Measurements from ENCODE around the gene MAB21L3.
"Not testable (repeated sequence)": the region's sequence is repeated elsewhere in the genome, so short reads cannot be mapped to it uniquely, and the experiment has no call there.

MAB21L3 gene

GRCh38 chr1:116133696-116134475 is 22.7 kb downstream of the MAB21L3 start:
- no peak for DNase-seq (ENCODE audit: low read depth in 1 of 2, low spot score in 1 of 2)

GRCh38 chr1:116134476-116134773 is 23.2 kb downstream of the MAB21L3 start:
- no peak for DNase-seq (ENCODE audit: low read depth in 1 of 2, low spot score in 1 of 2)

DNA sequence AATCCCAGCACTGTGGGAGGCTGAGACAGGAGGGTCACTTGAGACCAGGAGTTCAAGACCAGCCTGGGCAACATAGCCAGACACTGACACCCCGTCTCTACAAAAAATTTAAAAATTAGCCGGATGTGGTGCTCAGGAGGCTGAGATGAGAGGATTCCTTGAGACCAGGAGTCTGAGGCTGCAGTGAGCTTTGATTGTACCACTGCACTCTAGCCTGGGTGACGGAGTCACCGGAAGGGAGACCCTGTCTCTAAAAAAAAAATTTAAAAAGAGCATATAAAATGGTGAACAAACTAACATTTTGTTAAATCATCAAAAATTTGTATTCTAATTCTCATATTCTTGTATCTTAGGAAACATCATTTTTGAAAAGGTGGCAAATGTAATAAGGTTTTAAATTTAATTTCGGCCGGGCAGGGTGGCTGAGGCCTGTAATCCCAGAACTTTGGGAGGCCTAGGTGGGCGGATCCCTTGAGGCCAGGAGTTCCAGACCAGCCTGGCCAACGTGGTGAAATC is 27.1 kb downstream of the MAB21L3 start:
- no peak for DNase-seq (ENCODE audit: low read depth in 1 of 2, low spot score in 1 of 2)

GRCh38 chr1:116139592-116140134 is 28.5 kb downstream of the MAB21L3 start:
- no peak for DNase-seq (ENCODE audit: low read depth in 1 of 2, low spot score in 1 of 2)

DNA sequence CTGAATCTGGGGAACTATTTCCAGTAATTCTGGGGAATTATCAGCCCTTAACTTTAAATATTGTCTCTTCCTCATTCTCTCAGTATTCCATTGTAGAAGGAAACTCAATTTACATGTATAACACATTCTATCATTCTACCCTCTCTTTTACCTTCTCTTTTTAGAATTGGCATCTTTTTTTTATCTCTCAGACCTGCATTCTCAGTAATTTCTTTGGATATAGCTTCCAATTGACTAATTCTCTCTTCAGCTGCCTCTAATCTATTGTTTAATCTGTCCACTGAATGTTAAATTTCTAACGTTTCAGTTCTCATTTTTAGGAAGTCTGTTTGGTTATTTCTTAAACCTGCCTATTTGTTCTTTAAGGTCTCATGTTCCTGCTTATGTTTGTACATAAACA is 33.0 kb downstream of the MAB21L3 start:
- no peak for DNase-seq (ENCODE audit: low read depth in 1 of 2, low spot score in 1 of 2)

DNA sequence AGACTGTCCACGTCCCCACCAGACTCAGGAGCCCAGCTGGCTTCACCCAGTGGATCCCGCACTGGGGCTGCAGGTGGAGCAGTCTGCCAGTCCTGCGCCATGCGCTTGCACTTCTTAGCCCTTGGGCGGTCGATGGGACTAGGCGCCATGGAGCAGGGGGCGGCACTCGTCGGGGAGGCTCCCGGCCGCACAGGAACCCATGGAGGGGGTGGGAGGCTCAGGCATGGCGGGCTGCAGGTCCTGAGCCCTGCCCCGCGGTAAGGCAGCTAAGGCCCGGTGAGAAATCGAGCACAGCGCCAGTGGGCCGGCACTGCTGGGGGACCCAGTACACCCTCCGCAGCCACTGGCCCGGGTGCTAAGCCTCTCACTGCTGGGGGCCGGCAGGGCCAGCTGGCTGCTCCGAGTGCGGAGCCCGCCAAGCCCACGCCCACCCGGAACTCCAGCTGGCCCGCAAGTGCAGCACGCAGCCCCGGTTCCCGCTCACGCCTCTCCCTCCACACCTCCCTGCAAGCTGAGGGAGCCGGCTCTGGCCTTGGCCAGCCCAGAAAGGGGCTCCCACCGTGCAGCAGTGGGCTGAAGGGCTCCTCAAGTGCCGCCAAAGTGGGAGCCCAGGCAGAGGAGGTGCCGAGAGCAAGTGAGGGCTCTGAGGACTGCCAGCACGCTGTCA is 35.4 kb downstream of the MAB21L3 start:
- DNase-seq (ENCODE audit: low read depth in 1 of 2, low spot score in 1 of 2): not testable (repeated sequence)

GRCh38 chr1:116147114-116147510 is 35.9 kb downstream of the MAB21L3 start:
- no peak for DNase-seq (ENCODE audit: low read depth in 1 of 2, low spot score in 1 of 2)

DNA sequence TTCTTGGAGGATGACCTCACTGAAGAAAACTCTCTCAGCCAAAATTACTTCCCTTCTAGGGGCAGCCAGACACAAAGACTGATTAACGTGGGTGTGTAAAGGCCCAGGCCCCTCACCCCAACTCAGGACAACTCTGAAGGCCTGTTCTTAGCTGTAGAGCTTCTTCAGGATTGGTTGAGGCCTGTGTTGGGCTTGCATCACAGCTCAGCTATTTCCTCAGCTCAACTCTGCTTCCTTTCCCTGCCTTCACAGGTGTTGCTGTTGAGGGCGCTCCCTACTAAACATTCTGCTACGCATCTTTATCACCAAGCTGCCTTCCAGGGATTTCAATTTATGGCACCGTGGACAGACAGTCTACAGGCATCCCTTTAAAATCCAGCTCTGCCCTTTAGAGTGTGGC is 36.8 kb downstream of the MAB21L3 start:
- no peak for DNase-seq (ENCODE audit: low read depth in 1 of 2, low spot score in 1 of 2)

DNA sequence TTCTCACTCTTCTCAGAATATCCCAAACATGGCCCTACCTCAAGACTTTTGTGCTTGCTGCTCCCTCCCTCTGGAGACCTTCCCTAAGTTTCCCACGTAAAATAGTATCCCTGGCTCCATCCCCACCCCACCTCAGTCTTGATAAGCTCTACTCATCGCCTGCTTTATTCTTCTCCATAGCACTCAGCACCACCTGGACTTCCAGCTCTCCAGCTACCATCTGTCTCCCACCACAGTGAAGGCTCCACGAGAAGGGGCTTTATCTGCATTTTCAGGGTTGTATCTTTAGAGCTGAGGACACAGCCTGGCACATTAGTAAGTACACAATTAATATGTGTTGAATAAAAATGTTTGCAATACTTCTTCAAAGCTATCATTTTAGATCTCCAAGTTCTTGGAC is 37.8 kb downstream of the MAB21L3 start:
- DNase-seq (ENCODE audit: low read depth in 1 of 2, low spot score in 1 of 2): no peak

DNA sequence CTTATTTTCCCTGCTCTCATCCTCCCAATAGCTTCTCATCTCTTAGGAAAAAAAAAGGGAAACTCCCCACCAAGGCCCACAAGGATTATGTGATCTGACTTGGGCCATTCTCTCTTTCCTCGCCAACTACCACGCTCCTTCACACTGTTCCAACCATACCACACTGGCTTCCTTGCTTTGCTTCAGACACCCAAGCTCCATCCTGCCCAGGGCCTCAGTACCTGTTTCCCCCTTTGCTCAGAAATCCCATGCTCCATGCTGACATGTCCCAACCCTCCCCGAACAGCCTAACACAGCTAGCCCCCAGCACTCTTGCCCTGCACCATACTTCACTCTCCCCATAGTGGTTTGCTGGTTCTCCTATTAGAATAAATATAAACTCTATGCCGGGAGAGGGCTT is 39.2 kb downstream of the MAB21L3 start:
- no peak for DNase-seq (ENCODE audit: low read depth in 1 of 2, low spot score in 1 of 2)

GRCh38 chr1:116151739-116152576 is 40.8 kb downstream of the MAB21L3 start:
- peak; percentile 49 to 67 for DNase-seq (ENCODE audit: low read depth in 1 of 2, low spot score in 1 of 2)

DNA sequence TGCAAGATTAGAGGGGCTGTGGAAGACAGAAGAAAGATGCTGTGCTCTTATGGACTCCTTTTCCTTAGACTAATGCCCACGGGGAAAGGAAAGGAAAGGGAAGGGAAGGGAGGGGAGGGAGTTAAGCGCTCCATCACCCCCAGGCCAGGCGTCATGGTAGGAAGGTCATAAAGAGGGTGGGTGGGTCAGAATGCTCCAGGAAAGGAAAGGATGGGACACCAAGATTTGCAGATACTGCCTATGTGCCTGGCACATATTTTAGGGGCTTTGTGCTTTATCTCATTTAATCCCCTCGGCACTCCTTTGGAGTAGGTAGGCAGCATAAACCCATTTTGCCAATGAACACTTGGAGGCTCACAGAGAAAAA is 41.4 kb downstream of the MAB21L3 start:
- no peak for DNase-seq (ENCODE audit: low read depth in 1 of 2, low spot score in 1 of 2)

DNA sequence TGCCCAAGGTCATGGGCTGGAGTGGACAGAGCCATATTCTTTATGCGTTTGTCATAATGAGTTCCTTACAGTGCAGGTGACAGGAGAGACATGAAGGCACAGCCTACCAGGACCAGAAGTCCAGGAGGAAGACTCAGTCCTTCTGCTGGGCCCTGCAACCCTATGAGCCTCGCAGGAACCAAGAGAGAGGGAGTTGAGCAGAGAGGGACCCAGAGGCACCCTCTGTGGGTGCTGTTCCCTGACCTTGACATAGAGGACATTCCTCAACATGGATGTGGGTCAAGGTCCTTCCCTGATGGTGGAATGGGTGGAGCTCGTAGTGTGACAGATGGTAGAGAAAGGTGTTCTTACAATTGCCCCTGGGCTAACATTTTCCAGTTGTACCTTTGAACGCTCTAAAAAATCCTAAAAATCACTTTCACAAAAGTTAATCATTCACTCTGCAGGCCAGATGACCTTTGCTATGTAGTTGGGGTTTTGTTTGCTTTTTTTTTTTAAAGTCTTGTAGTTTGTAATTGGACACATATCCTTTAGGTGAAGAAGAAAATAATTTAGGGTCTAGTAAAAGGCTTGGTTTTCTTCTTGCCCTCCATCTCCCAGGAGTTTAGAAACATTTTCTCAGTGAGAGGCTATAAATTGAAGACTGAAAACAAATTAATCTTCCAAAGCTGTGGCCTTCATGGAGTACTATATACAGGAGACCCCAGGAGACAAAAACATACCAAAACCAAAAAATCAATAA is 41.9 kb downstream of the MAB21L3 start:
- no peak for DNase-seq (ENCODE audit: low read depth in 1 of 2, low spot score in 1 of 2)

GRCh38 chr1:116153692-116154031 is 42.5 kb downstream of the MAB21L3 start:
- DNase-seq (ENCODE audit: low read depth in 1 of 2, low spot score in 1 of 2): no peak

- no peak for DNase-seq (ENCODE audit: low read depth in 1 of 2, low spot score in 1 of 2)
Observed at GRCh38 chr1:116154536-116154935, 43.3 kb downstream of the MAB21L3 start.

GRCh38 chr1:116157096-116157495 is 45.9 kb downstream of the MAB21L3 start:
- DNase-seq (ENCODE audit: low read depth in 1 of 2, low spot score in 1 of 2): no peak

GRCh38 chr1:116159177-116159576 is 48.0 kb downstream of the MAB21L3 start:
- DNase-seq (ENCODE audit: low read depth in 1 of 2, low spot score in 1 of 2): no peak

DNA sequence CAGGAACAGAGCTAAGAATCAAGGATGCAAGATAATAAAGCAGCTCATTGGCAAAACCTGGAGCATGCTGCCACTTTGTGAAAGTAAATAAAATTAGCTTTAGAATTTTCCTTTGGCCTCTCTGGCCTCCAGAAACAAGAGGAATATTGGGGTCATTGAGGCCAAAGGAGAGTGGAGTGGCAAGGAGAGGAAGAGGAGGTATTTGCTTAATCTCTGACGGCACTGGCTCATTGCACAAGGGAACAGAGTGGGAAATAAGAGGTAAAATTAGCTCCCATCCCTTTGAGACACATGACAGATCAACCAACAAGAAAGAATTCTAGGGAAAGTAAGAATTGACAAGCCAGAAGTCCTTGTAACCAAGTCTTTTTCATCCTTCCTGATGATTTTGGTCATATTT is 48.4 kb downstream of the MAB21L3 start:
- no peak for DNase-seq (ENCODE audit: low read depth in 1 of 2, low spot score in 1 of 2)

DNA sequence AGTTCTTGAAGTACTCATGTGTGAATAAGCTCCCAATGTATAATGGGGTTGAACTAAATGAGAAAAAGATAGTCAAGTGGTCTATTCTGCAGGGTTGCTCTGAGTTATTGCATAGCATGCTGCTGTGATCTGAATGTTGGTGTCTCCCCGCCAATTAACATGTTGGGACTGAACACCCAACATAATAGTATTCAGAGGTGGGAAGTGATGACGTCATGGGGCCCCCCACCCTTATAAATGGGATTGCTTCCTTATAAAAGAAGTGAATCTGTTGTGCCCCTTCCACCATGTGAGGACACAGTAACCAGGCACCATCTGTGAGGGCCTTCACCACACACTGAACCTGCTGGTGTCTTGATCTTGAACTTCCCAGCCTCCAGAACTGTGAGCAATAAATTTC is 50.2 kb downstream of the MAB21L3 start:
- DNase-seq (ENCODE audit: low read depth in 1 of 2, low spot score in 1 of 2): no peak

GRCh38 chr1:116161877-116162390 is 50.7 kb downstream of the MAB21L3 start:
- no peak for DNase-seq (ENCODE audit: low read depth in 1 of 2, low spot score in 1 of 2)

DNA sequence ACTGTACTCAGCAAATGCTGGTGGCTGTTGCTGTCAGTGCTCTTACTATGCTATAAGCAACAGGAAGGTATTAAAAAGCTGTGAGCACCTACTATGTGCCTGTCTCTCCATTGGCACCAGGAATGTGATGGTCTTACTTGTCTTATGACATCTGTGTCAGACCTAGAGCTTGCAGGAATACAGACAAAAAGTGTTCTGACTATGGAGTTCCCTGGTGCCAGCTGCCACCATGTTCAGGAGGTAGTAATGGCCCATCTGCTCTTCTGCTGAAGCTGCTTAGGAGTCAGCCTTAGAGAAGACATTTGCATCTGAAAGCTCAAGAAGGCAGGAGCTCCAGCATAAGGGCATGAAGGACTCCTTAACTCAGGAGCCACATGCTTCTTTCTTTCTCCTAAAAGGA is 52.3 kb downstream of the MAB21L3 start:
- DNase-seq (ENCODE audit: low read depth in 1 of 2, low spot score in 1 of 2): no peak
